H1 (cell line): ENCODE measurements around the gene KLK5.

ENCODE experiments used
- ATF3 ChIP-seq: IDR thresholded peaks from 2 replicates; pipeline ENCODE4 v1.6.1; 2011; ENCODE audit warnings: low read depth, mild to moderate bottlenecking, low read length; ENCODE audit not compliant: insufficient read depth
- CREB1 ChIP-seq: IDR thresholded peaks from 2 replicates; pipeline ENCODE4 v1.6.1; 2012; ENCODE audit warnings: inconsistent platforms
- CTCF ChIP-seq, 3 experiments: IDR thresholded peaks; 1 replicate in 2 of 3; 2 replicates in 1 of 3; pipeline versions ENCODE4 v1.5.1 to v1.6.1; 2011; ENCODE audit warnings: low read length in 3 of 3, mild to moderate bottlenecking in 3 of 3, inconsistent platforms in 2 of 3, low read depth in 1 of 3, moderate library complexity in 1 of 3; ENCODE audit not compliant: insufficient read depth in 1 of 3; ENCODE audit errors: control extremely low read depth in 1 of 3
- GABPA ChIP-seq: IDR thresholded peaks from 2 replicates; pipeline ENCODE4 v1.6.1; 2011; ENCODE audit warnings: mild to moderate bottlenecking, low read length, moderate library complexity, borderline replicate concordance; ENCODE audit not compliant: insufficient read depth
- JUND ChIP-seq: IDR thresholded peaks from 2 replicates; pipeline ENCODE4 v1.6.1; 2011; ENCODE audit warnings: mild to moderate bottlenecking, improper control_type of control experiment, low read length
- POLR2AphosphoS5 ChIP-seq: IDR thresholded peaks from 2 replicates; pipeline ENCODE4 v1.6.1; 2011; ENCODE audit warnings: low read depth, low read length
- RBBP5 ChIP-seq: IDR thresholded peaks from 2 replicates; pipeline ENCODE4 v1.7.1; 2012; ENCODE audit warnings: low read depth, mild to moderate bottlenecking, inconsistent platforms, low read length, moderate library complexity, borderline replicate concordance
- SIN3A ChIP-seq, 2 experiments: IDR thresholded peaks in 1 of 2; conservative IDR thresholded peaks in 1 of 2; 2 replicates each; pipeline ENCODE4 v1.6.1; 2011 to 2012; ENCODE audit warnings: low read length in 2 of 2, improper control_type of control experiment in 1 of 2, low read depth in 1 of 2, mild to moderate bottlenecking in 1 of 2
- SP1 ChIP-seq: IDR thresholded peaks from 2 replicates; pipeline ENCODE4 v1.6.1; 2011; ENCODE audit warnings: low read depth, low read length
- TF ChIP-seq, protein P1 (sequence below): IDR thresholded peaks from 2 replicates; pipeline ENCODE4 v1.6.1; 2012; ENCODE audit warnings: low read length, inconsistent platforms

DNA sequence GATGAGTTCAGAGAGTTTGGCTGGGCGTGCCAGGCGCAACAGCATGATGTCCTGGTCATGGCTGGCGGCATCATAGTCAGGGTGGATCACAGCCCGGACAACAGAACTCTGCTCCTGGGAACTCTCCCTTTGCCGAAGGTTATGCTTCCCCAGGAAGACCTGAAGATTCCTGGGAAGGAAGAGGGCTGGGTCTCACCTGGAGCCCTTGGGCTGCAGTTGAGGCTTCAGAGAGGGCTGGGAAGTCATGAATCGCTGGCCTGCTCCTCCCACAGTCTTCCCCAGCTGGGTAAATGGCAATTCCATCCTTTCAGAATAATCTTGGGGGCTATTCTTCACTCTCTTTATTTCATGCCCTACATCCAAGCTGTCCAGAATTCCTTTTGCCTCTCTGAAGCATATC is 10.5 kb upstream of the KLK5 start:
- no peak for TF ChIP-seq JUND
- no peak for TF ChIP-seq CTCF (IDR thresholded peaks at IDR 0.05; ENCODE audit: control extremely low read depth in 1 of 3, insufficient read depth in 1 of 3, low read depth in 1 of 3, low read length in 3 of 3)
- no peak for TF ChIP-seq ATF3
- TF ChIP-seq CREB1: no peak
- no peak for TF ChIP-seq POLR2AphosphoS5
- no peak for TF ChIP-seq SIN3A (conservative IDR thresholded peaks at IDR 0.05 in 1 of 2, IDR thresholded peaks at IDR 0.05 in 1 of 2; ENCODE audit: low read depth in 1 of 2, low read length in 2 of 2)
- TF ChIP-seq GABPA: no peak
- TF ChIP-seq, protein P1, sequence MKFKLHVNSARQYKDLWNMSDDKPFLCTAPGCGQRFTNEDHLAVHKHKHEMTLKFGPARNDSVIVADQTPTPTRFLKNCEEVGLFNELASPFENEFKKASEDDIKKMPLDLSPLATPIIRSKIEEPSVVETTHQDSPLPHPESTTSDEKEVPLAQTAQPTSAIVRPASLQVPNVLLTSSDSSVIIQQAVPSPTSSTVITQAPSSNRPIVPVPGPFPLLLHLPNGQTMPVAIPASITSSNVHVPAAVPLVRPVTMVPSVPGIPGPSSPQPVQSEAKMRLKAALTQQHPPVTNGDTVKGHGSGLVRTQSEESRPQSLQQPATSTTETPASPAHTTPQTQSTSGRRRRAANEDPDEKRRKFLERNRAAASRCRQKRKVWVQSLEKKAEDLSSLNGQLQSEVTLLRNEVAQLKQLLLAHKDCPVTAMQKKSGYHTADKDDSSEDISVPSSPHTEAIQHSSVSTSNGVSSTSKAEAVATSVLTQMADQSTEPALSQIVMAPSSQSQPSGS: no peak
- TF ChIP-seq SP1: no peak
- no peak for TF ChIP-seq RBBP5
